Heart left ventricle (tissue), 16 donors: Measurements from ENCODE around the gene FXYD1. TPM values are rescaled to one million over a fixed set of nuclear protein-coding genes. Genes with fewer than 3 reads are reported as not detected.

Experiments
- ATAC-seq, 4 donors: fragments of 200-7000 bp; cut with Tn5 transposase; one replicate each; pipeline ENCODE4 v1.9.1; 2020 to 2022; ENCODE audit warnings: moderate library complexity in 4 of 4, mild to moderate bottlenecking in 3 of 4, moderate number of reproducible peaks in 1 of 4
- DNase-seq, 5 donors: peaks; one replicate each; pipeline ENCODE4 v3.0.0-alpha.2; 2020
- H3K27ac ChIP-seq, 12 donors: fragments of 200-600 bp; sonication (generic) in 4 of 12; one replicate each; pipeline versions ENCODE4 v1.5.0 to v1.8.0; 2016 to 2022; ENCODE audit warnings: mild to moderate bottlenecking in 2 of 12
- H3K27me3 ChIP-seq, 9 donors: fragments of 200-600 bp; sonication (generic) in 2 of 9; one replicate each; pipeline versions ENCODE4 v1.5.1 to v1.8.0; 2016 to 2022; ENCODE audit warnings: mild to moderate bottlenecking in 3 of 9
- H3K36me3 ChIP-seq, 9 donors: fragments of 200-600 bp; sonication (generic) in 2 of 9; one replicate each; pipeline versions ENCODE4 v1.5.0 to v1.8.0; 2018 to 2022; ENCODE audit warnings: mild to moderate bottlenecking in 2 of 9
- H3K4me1 ChIP-seq, 12 donors: fragments of 200-600 bp; sonication (generic) in 4 of 12; one replicate each; pipeline versions ENCODE4 v1.5.0 to v1.8.0; 2016 to 2022; ENCODE audit warnings: mild to moderate bottlenecking in 3 of 12
- H3K4me3 ChIP-seq, 12 donors: fragments of 200-600 bp; sonication (generic) in 4 of 12; one replicate each; pipeline versions ENCODE4 v1.5.0 to v1.8.0; 2017 to 2022; ENCODE audit warnings: mild to moderate bottlenecking in 9 of 12, moderate library complexity in 4 of 12
- H3K9me3 ChIP-seq, 12 donors: fragments of 200-600 bp; sonication (generic) in 4 of 12; one replicate each; pipeline versions ENCODE4 v1.5.0 to v1.8.0; 2016 to 2022; ENCODE audit warnings: mild to moderate bottlenecking in 1 of 12
- POLR2A ChIP-seq, 2 donors: fragments of 450-650 bp; IDR thresholded peaks; one replicate each; pipeline ENCODE4 v1.6.1; 2017; ENCODE audit warnings: antibody characterized with exemption in 2 of 2, mild to moderate bottlenecking in 2 of 2, moderate library complexity in 2 of 2
- WGBS, 4 donors: extraction: QIAGEN DNeasy Blood & Tissue Kit in 2 of 4; methylation state at CpG; one replicate each; pipeline versions ENCODE4 v1.1.5 to v1.1.7; 2013 to 2018; 5-methylcytosine and 5-hydroxymethylcytosine counted together
- intact Hi-C, 10 donors: fragments of 100-400 bp; cut with DNase I; formaldehyde crosslinking; loops; one replicate each; pipeline versions ENCODE4 v1.11.1 to v1.14.2; 2022
- polyA plus RNA-seq, 2 donors: library from polyadenylated mRNA; stranded (reverse); fragments of 200-250 nt; gene quantifications; one replicate each; pipeline ENCODE4 v1.2.3, GENCODE V29; 2013
- total RNA-seq, 9 donors: library from RNA; depleted of rRNA in 2 of 9; stranded (reverse); fragments of >200 nt in 2 of 9; fragmentation: NEBNext Ultra II Directional in 3 of 9; extraction: Animal tissue kit (Norgen Biotek cat#: 25700) in 3 of 9; gene quantifications; one replicate each; pipeline versions ENCODE4 v1.1.0 to v1.2.4, GENCODE V29; 2016 to 2023
- TF ChIP-seq, protein P1 (sequence below), 12 donors: fragments of 200-600 bp; sonication (generic) in 4 of 12; IDR thresholded peaks; one replicate each; pipeline versions ENCODE4 v1.5.0 to v1.8.0; 2018 to 2022; ENCODE audit warnings: antibody characterized with exemption in 12 of 12, mild to moderate bottlenecking in 5 of 12
- donor health status: ischemic (EF 13 %, LVEDD 7.1; RV severe dilation, severe dysfunction).
- donor health status: healthy with polysubstance abuse.
- donor health status: DM: no; HTN: yes; CAD: no.
- donor health status: DM: no; HTN: no; CAD: no.
- donor health status: ischemic (EF 25% LVEDD 6.9; RV normal size, moderate dysfunction).
- donor health status: ischemic (EF 25% LVEDD 5.7; RV mildly dilated, moderate dysfunction).
- donor health status: healthy.
- donor health status: DM: yes; HTN: yes; CAD: no.
- donor health status: ischemic (EF 35%, LVEDD 5.7; RV mildly dilated, moderate dysfunction).
- donor health status: nonischemic (EF 11% LVEDD 7.7; RV severe dilation, severe dysfunction).
- donor health status: DM: yes; HTN: yes; CAD: no.
- donor health status: PGD.
- donor health status: ischemic (EF 29% LVEDD 5.4; RV normal size, mild dysfunction).
- donor health status: nonischemic (EF 23%, LVEDD 6.1; RV moderate dilation, normal function).

The FXYD1 gene
- total and polyA plus RNA-seq, 11 donors, result 129 to 631 (median 412) TPM

DNA sequence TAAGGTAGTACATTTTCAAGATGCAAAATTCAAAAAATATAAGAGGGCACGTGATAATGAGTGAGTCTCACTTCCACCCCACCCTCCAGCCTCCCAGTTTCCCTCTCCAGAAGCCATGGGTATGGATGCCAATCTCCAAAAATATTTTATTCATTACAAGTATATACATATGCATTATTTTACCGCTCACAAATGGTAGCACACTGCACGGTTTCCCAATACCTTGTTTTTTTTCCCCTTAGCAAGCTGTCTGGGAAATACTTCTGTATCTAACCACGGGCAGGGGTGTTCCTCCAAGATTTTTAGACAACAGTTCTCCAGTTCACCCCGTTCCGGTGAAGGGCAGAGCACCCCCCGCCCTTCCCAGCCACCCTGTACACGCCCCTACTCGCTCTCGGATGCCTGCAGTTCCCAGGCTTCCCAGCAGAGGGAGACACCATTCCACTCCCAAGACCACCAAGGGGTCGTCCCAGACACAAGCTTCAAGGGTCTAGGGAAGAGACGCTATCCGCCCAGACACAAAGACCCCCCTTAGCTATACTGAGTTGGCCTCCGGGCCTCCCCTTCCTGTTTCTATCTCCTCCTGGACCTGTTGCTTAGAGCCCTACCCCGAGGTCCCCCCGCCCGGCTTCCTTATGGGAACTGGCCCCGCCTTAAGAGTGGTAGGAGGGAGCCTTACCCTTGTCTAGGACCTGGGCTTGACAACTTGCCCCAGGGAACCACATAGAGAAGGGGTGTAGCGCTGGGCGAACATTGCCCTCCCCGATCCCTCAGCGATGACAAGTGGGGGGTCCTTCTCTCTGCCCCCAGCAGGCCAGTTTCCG is 24.1 kb upstream of the FXYD1 start:
- intact Hi-C loops, result loop anchor here in 7 of 10 donors (1.0 to 2.0 kb wide), 3 partner anchors 20 to 22 kb away; partner anchors contain the start of gene LGI4 (in 6 of the 7)
- no peaks in the 10 kb centered on the region for H3K9me3 ChIP-seq
- peak; percentile 74 to 87 (median 76) for ATAC-seq
- TF ChIP-seq, protein P1, sequence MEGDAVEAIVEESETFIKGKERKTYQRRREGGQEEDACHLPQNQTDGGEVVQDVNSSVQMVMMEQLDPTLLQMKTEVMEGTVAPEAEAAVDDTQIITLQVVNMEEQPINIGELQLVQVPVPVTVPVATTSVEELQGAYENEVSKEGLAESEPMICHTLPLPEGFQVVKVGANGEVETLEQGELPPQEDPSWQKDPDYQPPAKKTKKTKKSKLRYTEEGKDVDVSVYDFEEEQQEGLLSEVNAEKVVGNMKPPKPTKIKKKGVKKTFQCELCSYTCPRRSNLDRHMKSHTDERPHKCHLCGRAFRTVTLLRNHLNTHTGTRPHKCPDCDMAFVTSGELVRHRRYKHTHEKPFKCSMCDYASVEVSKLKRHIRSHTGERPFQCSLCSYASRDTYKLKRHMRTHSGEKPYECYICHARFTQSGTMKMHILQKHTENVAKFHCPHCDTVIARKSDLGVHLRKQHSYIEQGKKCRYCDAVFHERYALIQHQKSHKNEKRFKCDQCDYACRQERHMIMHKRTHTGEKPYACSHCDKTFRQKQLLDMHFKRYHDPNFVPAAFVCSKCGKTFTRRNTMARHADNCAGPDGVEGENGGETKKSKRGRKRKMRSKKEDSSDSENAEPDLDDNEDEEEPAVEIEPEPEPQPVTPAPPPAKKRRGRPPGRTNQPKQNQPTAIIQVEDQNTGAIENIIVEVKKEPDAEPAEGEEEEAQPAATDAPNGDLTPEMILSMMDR (IDR thresholded peaks at IDR 0.05), result peak; percentile 93 to 99 (median 97)
- no peak for TF ChIP-seq POLR2A (IDR thresholded peaks at IDR 0.05)
- peaks cover 0 to 21% (median 7%) of the 10 kb centered on the region in 12 donors for H3K4me1 ChIP-seq
- peak in 4 of 5 donors; percentile 52 to 82 (median 66) for DNase-seq
- peak overlapping the region in 3 of 12 donors; percentile 3 to 39 (median 19) for H3K27ac ChIP-seq
- 9 to 12% (median 11%) methylated on average over 22 to 23 of the region's 23 CpGs for WGBS, 4 donors
- H3K4me3 ChIP-seq, result peak overlapping the region in 11 of 12 donors; percentile 9 to 52 (median 40)
- peaks cover 0 to 2% (median 0%) of the 10 kb centered on the region in 9 donors for H3K27me3 ChIP-seq
- H3K36me3 ChIP-seq, result no peaks in the 10 kb centered on the region

DNA sequence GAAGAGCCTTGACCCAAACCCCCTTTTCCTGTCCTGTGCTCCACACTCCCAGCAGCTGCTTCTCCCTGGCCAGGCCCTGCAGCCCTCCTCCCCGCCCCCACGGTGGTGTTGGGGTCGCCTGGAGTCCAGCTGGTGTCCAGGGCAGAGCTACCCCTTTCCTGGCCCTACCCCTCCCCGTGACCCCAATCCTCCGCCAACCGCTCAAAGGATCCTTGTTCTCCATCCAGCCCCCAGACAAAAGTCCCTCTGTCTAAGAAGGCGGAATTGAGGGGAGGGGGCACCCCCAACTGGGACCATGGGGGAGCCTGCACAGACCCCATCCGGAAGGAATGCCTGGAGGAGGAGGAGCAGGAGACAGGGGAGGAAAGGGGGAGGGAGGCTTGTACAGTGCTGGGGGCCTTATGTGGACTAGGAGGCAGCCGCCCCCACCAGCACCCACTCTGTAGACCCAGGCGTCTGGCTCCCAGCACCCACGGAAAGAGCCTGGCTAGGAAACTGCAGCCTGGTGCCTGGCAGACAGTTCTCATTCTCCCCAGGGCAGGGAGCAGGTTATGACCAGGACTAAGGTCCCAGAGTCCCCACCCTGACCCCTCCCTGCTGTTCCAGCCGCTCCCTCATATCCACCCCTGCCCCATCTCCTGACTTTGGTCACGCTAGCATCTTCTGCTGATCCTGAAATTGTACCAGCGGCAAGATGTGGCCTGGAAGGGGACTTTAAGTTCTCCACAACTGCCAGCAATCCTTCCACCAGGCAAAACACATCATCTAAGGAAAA is 23.3 kb upstream of the FXYD1 start, which contains the start of gene FXYD3:
FXYD3 (plus strand) TSS at position 647 of the 775 bp plus-strand sequence. CDS start 3,554 bp downstream, outside the sequence.
- Histone ChIP-seq H3K27me3 (no peaks in the 10 kb centered on the region), H3K36me3 (no peaks in the 10 kb centered on the region), H3K4me3 (peak within 1 kb of the TSS in 11 of 12 donors; percentile 9 to 52 (median 40)), H3K9me3 (no peaks in the 10 kb centered on the region), H3K27ac (peak within 1 kb of the TSS in 3 of 12 donors; percentile 19 to 39 (median 26)), H3K4me1 (peaks cover 0 to 28% (median 8%) of the 10 kb centered on the region in 12 donors)
- TF ChIP-seq POLR2A (IDR thresholded peaks at IDR 0.05), result no peak
- TF ChIP-seq, protein P1 (IDR thresholded peaks at IDR 0.05), result no peak
- intact Hi-C loops, result loop anchor here in 3 of 10 donors (2.0 kb wide), 2 partner anchors 19 to 21 kb away; partner anchors contain the start of gene LGI4 (in 2 of the 3)
- 57 to 77% (median 66%) methylated on average over 11 to 14 of the region's 14 CpGs for whole genome bisulfite sequencing, 4 donors
- ATAC-seq (peak in 2 of 4 donors; percentile 4 to 20), DNase-seq (no peak)

GRCh38 chr19:35116072-35116801 is 22.4 kb upstream of the FXYD1 start:
- peak overlapping the region in 1 of 12 donors; percentile 26 for H3K27ac ChIP-seq
- WGBS, 4 donors, result 83 to 92% (median 88%) methylated on average over 12 to 13 of the region's 13 CpGs
- no peaks in the 10 kb centered on the region for H3K27me3 ChIP-seq
- peak overlapping the region in 1 of 12 donors; percentile 13 for H3K4me3 ChIP-seq
- DNase-seq (no peak), ATAC-seq (no peak)
- TF ChIP-seq, protein P1 (IDR thresholded peaks at IDR 0.05), result no peak
- no peak for TF ChIP-seq POLR2A (IDR thresholded peaks at IDR 0.05)
- peaks cover 0 to 32% (median 8%) of the 10 kb centered on the region in 12 donors for H3K4me1 ChIP-seq
- H3K36me3 ChIP-seq, result no peaks in the 10 kb centered on the region
- intact Hi-C loops, result no loop called here
- no peaks in the 10 kb centered on the region for H3K9me3 ChIP-seq
